HG02678 (cell line): ENCODE measurements around the gene C17orf113.

ENCODE experiments used
- ATAC-seq: cut with Tn5 transposase; IDR thresholded peaks from one replicate; pipeline ENCODE4 v1.9.1; 2021; ENCODE audit warnings: mild to moderate bottlenecking, moderate library complexity; ENCODE audit not compliant: unreplicated experiment

The C17orf113 gene

GRCh38 chr17:42072323-42073187, 22.2 kb upstream of the C17orf113 start:
- no peak for ATAC-seq

- ATAC-seq, result no peak
Measured at GRCh38 chr17:42071810-42072209, 21.4 kb upstream of the C17orf113 start.

- ATAC-seq, result no peak
Measured at GRCh38 chr17:42068979-42069378, 18.6 kb upstream of the C17orf113 start.

- no peak for ATAC-seq
Measured at GRCh38 chr17:42067371-42068091, 17.1 kb upstream of the C17orf113 start.

GRCh38 chr17:42065201-42065600, 14.8 kb upstream of the C17orf113 start:
- no peak for ATAC-seq

- no peak for ATAC-seq
Measured at GRCh38 chr17:42062681-42063080, 12.3 kb upstream of the C17orf113 start.

GRCh38 chr17:42061646-42062487, 11.5 kb upstream of the C17orf113 start:
- ATAC-seq, result no peak

- no peak for ATAC-seq
Measured at GRCh38 chr17:42060231-42060630, 9.8 kb upstream of the C17orf113 start.

- no peak for ATAC-seq
Measured at GRCh38 chr17:42059815-42060214, 9.4 kb upstream of the C17orf113 start.

- no peak for ATAC-seq
Measured at GRCh38 chr17:42058063-42058462, 7.7 kb upstream of the C17orf113 start.

GRCh38 chr17:42056635-42057034, 6.2 kb upstream of the C17orf113 start:
- ATAC-seq, result no peak

GRCh38 chr17:42055496-42055895, 5.1 kb upstream of the C17orf113 start:
- ATAC-seq, result no peak

GRCh38 chr17:42055027-42055426, 4.6 kb upstream of the C17orf113 start:
- ATAC-seq, result no peak

- ATAC-seq, result no peak
Measured at GRCh38 chr17:42053731-42054500, 3.5 kb upstream of the C17orf113 start.

GRCh38 chr17:42052346-42052877, 2.0 kb upstream of the C17orf113 start:
- no peak for ATAC-seq

GRCh38 chr17:42051645-42052044, 1.2 kb upstream of the C17orf113 start:
- no peak for ATAC-seq

- ATAC-seq, result no peak
Measured at GRCh38 chr17:42051013-42051400, 606 bp upstream of the C17orf113 start.

GRCh38 chr17:42049834-42050392, 488 bp downstream of the C17orf113 start:
- ATAC-seq, result no peak

- ATAC-seq, result no peak
Measured at GRCh38 chr17:42047343-42047742, 3.1 kb downstream of the C17orf113 start.

- no peak for ATAC-seq
Measured at GRCh38 chr17:42045719-42046118, 4.7 kb downstream of the C17orf113 start.
